HepG2 (cell line): ENCODE results near the gene INSR. TPM values are rescaled to one million over a fixed set of nuclear protein-coding genes. Genes with fewer than 3 reads are reported as not detected.

Experiments
- ATAC-seq: fragments of 200-7000 bp; cut with Tn5 transposase; 3 replicates; pipeline ENCODE4 v1.9.1; 2020; ENCODE audit warnings: mild to moderate bottlenecking, moderate library complexity
- BruUV-seq: library from RNA; stranded (reverse); fragments of 400-500 nt; replicated peaks from 2 replicates; lab custom pipeline; 2021; lab: Mats Ljungman, UMichigan
- CTCF ChIA-PET: fragments of 300-600 bp; formaldehyde crosslinking; extraction: SDS; loops from one replicate; lab custom pipeline; 2021; ENCODE audit warnings: low total read pairs, inconsistent platforms, low intra/inter-chr PET ratio; lab: Yijun Ruan, JAX
- POLR2A ChIA-PET: fragments of 350-600 bp; sonication (Branson Sonifier 250); formaldehyde crosslinking; loops from one replicate; lab custom pipeline; 2020; ENCODE audit warnings: antibody characterized with exemption, inconsistent platforms; lab: Yijun Ruan, JAX
- DNase-seq: peaks from one replicate; pipeline ENCODE4 v3.0.0-alpha.2; 2015; ENCODE audit warnings: low spot score
- FAIRE-seq: peaks from 3 replicates; lab custom pipeline; 2011; peaks lifted over from hg19 to GRCh38; lab: Jason Lieb, UNC
- H2AFZ ChIP-seq: one replicate; pipeline ENCODE4 v1.6.1; 2011; ENCODE audit warnings: low read length, inconsistent platforms
- H3K27ac ChIP-seq: fragments of 300-600 bp; 3 replicates; pipeline ENCODE4 v1.8.0; 2011; ENCODE audit warnings: mixed run types, mild to moderate bottlenecking, mixed read lengths, low read length, inconsistent platforms; ENCODE audit not compliant: insufficient read depth; ENCODE audit errors: extremely low read length
- H3K27me3 ChIP-seq, 2 experiments: fragments of 200-600 bp in 1 of 2; 2 replicates in 1 of 2; 3 replicates in 1 of 2; pipeline versions ENCODE4 v1.6.0 to v1.8.0; 2011; ENCODE audit warnings: low read length in 2 of 2, mild to moderate bottlenecking in 2 of 2, moderate library complexity in 2 of 2, inconsistent platforms in 1 of 2; ENCODE audit not compliant: insufficient read depth in 2 of 2, control insufficient read depth in 1 of 2
- H3K36me3 ChIP-seq, 2 experiments: fragments of 200-600 bp in 1 of 2; replicated peaks in 1 of 2; 2 replicates in 1 of 2; 3 replicates in 1 of 2; pipeline versions ENCODE4 v1.5.1 to v1.8.0; 2011; ENCODE audit warnings: low read length in 2 of 2, inconsistent platforms in 1 of 2; ENCODE audit not compliant: insufficient read depth in 2 of 2, control insufficient read depth in 1 of 2
- H3K4me1 ChIP-seq: 2 replicates; pipeline ENCODE4 v1.5.1; 2012; ENCODE audit warnings: low read length, inconsistent platforms; ENCODE audit not compliant: insufficient read depth
- H3K4me2 ChIP-seq: 2 replicates; pipeline ENCODE4 v1.6.0; 2011; ENCODE audit warnings: low read depth, low read length, inconsistent platforms
- H3K4me3 ChIP-seq, 3 experiments: fragments of 200-600 bp in 1 of 3; sonication (generic), shearing (Covaris generic) in 1 of 3; replicated peaks in 1 of 3; 2 replicates each; pipeline ENCODE4 v1.5.1; 2011 to 2016; ENCODE audit warnings: low read length in 3 of 3, inconsistent platforms in 2 of 3, low read depth in 2 of 3, mild to moderate bottlenecking in 2 of 3, control low read depth in 1 of 3, mixed read lengths in 1 of 3; ENCODE audit not compliant: insufficient read depth in 1 of 3
- H3K79me2 ChIP-seq: one replicate; pipeline ENCODE4 v1.6.1; 2011; ENCODE audit warnings: low read length, inconsistent platforms; ENCODE audit not compliant: insufficient read depth
- H3K9ac ChIP-seq: 2 replicates; pipeline ENCODE4 v1.6.0; 2011; ENCODE audit warnings: mild to moderate bottlenecking, low read depth, low read length, inconsistent platforms; ENCODE audit not compliant: insufficient read depth
- H3K9me3 ChIP-seq: 2 replicates; pipeline ENCODE4 v1.5.1; 2012; ENCODE audit warnings: mild to moderate bottlenecking, low read length
- H4K20me1 ChIP-seq: 2 replicates; pipeline ENCODE4 v1.6.0; 2011; ENCODE audit warnings: inconsistent platforms, mild to moderate bottlenecking, low read length, moderate library complexity; ENCODE audit not compliant: insufficient read depth
- FOXA1 ChIP-seq, 2 experiments: fragments of 450-650 bp in 1 of 2; sonication (generic) in 1 of 2; formaldehyde crosslinking in 1 of 2; IDR thresholded peaks; 2 replicates each; pipeline versions ENCODE4 v1.4.0 to v1.6.1; 2016 to 2020; ENCODE audit warnings: missing genetic modification reagents in 1 of 2
- TEAD3 ChIP-seq: optimal IDR thresholded peaks from 2 replicates; pipeline ENCODE3; 2016; ENCODE audit warnings: borderline replicate concordance
- ZNF746 ChIP-seq: sonication (generic); formaldehyde crosslinking; IDR thresholded peaks from 2 replicates; pipeline ENCODE4 v1.8.0; 2022; ENCODE audit warnings: mild to moderate bottlenecking, missing genetic modification reagents
- ZNF770 ChIP-seq: sonication (generic); formaldehyde crosslinking; IDR thresholded peaks from 2 replicates; pipeline ENCODE4 v1.5.0; 2020; ENCODE audit warnings: mild to moderate bottlenecking, missing genetic modification reagents
- WGBS: methylation state at CpG from one replicate; pipeline ENCODE4 v1.1.6; 2017; ENCODE audit warnings: low lambda C conversion rate; 5-methylcytosine and 5-hydroxymethylcytosine counted together
- in situ Hi-C: cut with HindIII; loops from 2 replicates; pipeline ENCODE4 v1.10.0; 2017; ENCODE audit warnings: low pct_unique_long_range_greater_than_20kb; ENCODE audit not compliant: extremely low pct_ligation_motif_present
- intact Hi-C: fragments of 100-400 bp; cut with micrococcal nuclease; formaldehyde crosslinking; loops from one replicate; pipeline ENCODE4 v1.10.0; 2022; ENCODE audit not compliant: unreplicated experiment
- polyA plus RNA-seq, 8 experiments: library from polyadenylated mRNA; depleted of rRNA in 3 of 8; stranded (reverse) in 7 of 8; unstranded in 1 of 8; fragments of >200 nt; fragmentation: Illumina TruSeq in 4 of 8; extraction: Trizol in 4 of 8; gene quantifications; 2 replicates each; pipeline versions ENCODE4 v1.2.1 to v1.2.3, GENCODE V29; 2011 to 2016; ENCODE audit warnings: low read depth in 4 of 8, missing spikeins in 1 of 8, mixed read lengths in 1 of 8; ENCODE audit not compliant: insufficient read depth in 1 of 8
- total RNA-seq, 5 experiments: library from RNA; depleted of rRNA; stranded (reverse); fragments of >200 nt; fragmentation: Illumina TruSeq; extraction: Trizol; gene quantifications; 2 replicates each; pipeline ENCODE4 v1.2.3, GENCODE V29; 2016; ENCODE audit warnings: low read depth in 1 of 5

Gene INSR
- total and polyA plus RNA-seq, 2 of the 13 experiments (the other 11 are each of a cell fraction or from before 2014, with no cell fraction given) = 24.2 to 29.8 TPM

GRCh38 chr19:7252364-7252763 is 41.9 kb downstream of the INSR start:
- no TSS peak for BruUV-seq
- Histone ChIP-seq H3K27me3 (no peaks in the 10 kb centered on the region), H3K4me3 (no peak overlapping the region), H4K20me1 (peaks cover 33% of the 10 kb centered on the region), H3K79me2 (peaks cover 29% of the 10 kb centered on the region), H3K36me3 (peaks cover 1 to 3% of the 10 kb centered on the region in 2 experiments; a peak in 2 of 5 replicates), H3K4me2 (no peak overlapping the region), H3K9ac (no peak overlapping the region), H3K9me3 (no peaks in the 10 kb centered on the region), H2AFZ (no peak overlapping the region), H3K27ac (no peak overlapping the region), H3K4me1 (peaks cover 10% of the 10 kb centered on the region)
- WGBS = 97% methylated on average over 11 of the region's 11 CpGs
- TF ChIP-seq FOXA1 (IDR thresholded peaks at IDR 0.05) = no peak
- no peak for TF ChIP-seq FOXA1 (CRISPR knock-in tag; IDR thresholded peaks at IDR 0.05)
- TF ChIP-seq TEAD3 = no peak
- no peak for DNase-seq
- FAIRE-seq = no peak
- in situ Hi-C loops = no loop called here
- no peak for ATAC-seq
- intact Hi-C loops = no loop called here
- ChIA-PET CTCF (no interaction called here), POLR2A (no interaction called here)

GRCh38 chr19:7251494-7251893 is 42.7 kb downstream of the INSR start:
- DNase-seq (no peak), FAIRE-seq (no peak), ATAC-seq (no peak)
- 95% methylated on average over 4 of the region's 4 CpGs for WGBS
- peaks cover 8% of the 10 kb centered on the region; the same call in 1 of the 2 replicates for H3K4me1 ChIP-seq
- no peak overlapping the region for H3K9ac ChIP-seq
- BruUV-seq = no TSS peak
- peaks cover 1 to 10% of the 10 kb centered on the region in 2 experiments; a peak in 2 of 5 replicates for H3K36me3 ChIP-seq
- no peaks in the 10 kb centered on the region for H3K27me3 ChIP-seq
- POLR2A ChIA-PET = no interaction called here
- H3K27ac ChIP-seq = no peak overlapping the region
- intact Hi-C loops (no loop called here), in situ Hi-C loops (no loop called here)
- H3K79me2 ChIP-seq = peaks cover 35% of the 10 kb centered on the region
- peaks cover 33% of the 10 kb centered on the region for H4K20me1 ChIP-seq
- peaks cover 8% of the 10 kb centered on the region; the same call in 1 of the 2 replicates for H3K9me3 ChIP-seq
- no peak overlapping the region for H3K4me2 ChIP-seq
- TF ChIP-seq ZNF746 (CRISPR knock-in tag) (no peak), ZNF770 (CRISPR knock-in tag) (0 out of 2 replicates have a peak, but pooled peaks have one; percentile 1)
- no peak overlapping the region for H2AFZ ChIP-seq
- no peak overlapping the region for H3K4me3 ChIP-seq
- CTCF ChIA-PET = no interaction called here
